Measurements from ENCODE around the gene NR1H3. TPM values are rescaled to one million over a fixed set of nuclear protein-coding genes. Genes with fewer than 3 reads are reported as not detected.
A peak's percentile ranks its signal among the peaks of the same experiment; 100 is the strongest.

The NR1H3 gene
- total and polyA plus RNA-seq, 8 donors = 8.9 to 60.0 (median 17.6) TPM

- ATAC-seq = no peak
- H3K36me3 ChIP-seq = peaks cover 0 to 12% (median 0%) of the 10 kb centered on the region in 3 donors
These were observed 42.4 kb upstream of the NR1H3 start for GRCh38 chr11:47215366-47215910.

GRCh38 chr11:47216121-47216798 lies 41.5 kb upstream of the NR1H3 start:
- 29 to 30% methylated on average over 12 of the region's 12 CpGs for WGBS, 2 donors
- DNase-seq (peak in 3 of 6 donors; percentile 34 to 50 (median 45)), FAIRE-seq (no peak), ATAC-seq (peak in 1 of 4 donors; percentile 13)
- Histone ChIP-seq H3K27ac (peak overlapping the region in 1 of 4 donors; percentile 92), H3K4me1 (peaks cover 0 to 17% (median 4%) of the 10 kb centered on the region in 3 donors), H3K9me3 (no peaks in the 10 kb centered on the region), H3K4me3 (peak overlapping the region in 3 of 4 donors; percentile 54 to 72 (median 55)), H3K36me3 (peaks cover 0 to 14% (median 0%) of the 10 kb centered on the region in 3 donors), H3K27me3 (no peaks in the 10 kb centered on the region)
- intact Hi-C loops (cut with DNase I) = no loop called here
- TF ChIP-seq CTCF (IDR thresholded peaks at IDR 0.05) = no peak

More at GRCh38 chr11:47215366-47215910, 42.4 kb upstream of the NR1H3 start:
- Histone ChIP-seq H3K27me3 (no peaks in the 10 kb centered on the region), H3K4me1 (peaks cover 0 to 17% (median 4%) of the 10 kb centered on the region in 3 donors), H3K27ac (peak overlapping the region; percentile 88 to 94 (median 90)), H3K9me3 (no peaks in the 10 kb centered on the region), H3K4me3 (peak overlapping the region; percentile 47 to 72 (median 54))
- 8 to 9% methylated on average over 15 of the region's 15 CpGs for WGBS, 2 donors
- FAIRE-seq = no peak
- TF ChIP-seq CTCF (IDR thresholded peaks at IDR 0.05) = no peak
- no peak for DNase-seq
- intact Hi-C loops (cut with DNase I) = no loop called here

- H3K27ac ChIP-seq = no peak overlapping the region
- TF ChIP-seq CTCF (IDR thresholded peaks at IDR 0.05) = no peak
- H3K27me3 ChIP-seq = no peaks in the 10 kb centered on the region
- peaks cover 0 to 12% (median 4%) of the 10 kb centered on the region in 3 donors for H3K4me1 ChIP-seq
- FAIRE-seq (no peak), DNase-seq (no peak), ATAC-seq (no peak)
- H3K4me3 ChIP-seq = no peak overlapping the region
- H3K36me3 ChIP-seq = peaks cover 0 to 33% (median 0%) of the 10 kb centered on the region in 3 donors
- intact Hi-C loops (cut with DNase I) = no loop called here
- no peaks in the 10 kb centered on the region for H3K9me3 ChIP-seq
- WGBS, 2 donors = 65 to 66% methylated on average over 1 of the region's 1 CpG
These were observed 37.4 kb upstream of the NR1H3 start for GRCh38 chr11:47220401-47220821.

GRCh38 chr11:47222696-47223095 lies 35.1 kb upstream of the NR1H3 start:
- Histone ChIP-seq H3K9me3 (no peaks in the 10 kb centered on the region), H3K27me3 (no peaks in the 10 kb centered on the region), H3K36me3 (peaks cover 0 to 44% (median 0%) of the 10 kb centered on the region in 3 donors), H3K4me1 (no peaks in the 10 kb centered on the region), H3K4me3 (no peak overlapping the region), H3K27ac (no peak overlapping the region)
- TF ChIP-seq CTCF (IDR thresholded peaks at IDR 0.05) = no peak
- intact Hi-C loops (cut with DNase I) = no loop called here
- DNase-seq (no peak), ATAC-seq (no peak), FAIRE-seq (no peak)
- 43 to 48% methylated on average over 2 of the region's 2 CpGs for WGBS, 2 donors
